Glomerular visceral epithelial cell (primary cell): ENCODE results near the gene BTG1.
"Not testable (repeated sequence)": the region's sequence is repeated elsewhere in the genome, so short reads cannot be mapped to it uniquely, and the experiment has no call there.

Source experiments
- DNase-seq: peaks from one replicate; pipeline ENCODE4 v3.0.0-alpha.2; 2016; ENCODE audit errors: extremely low spot score

The BTG1 gene

DNA sequence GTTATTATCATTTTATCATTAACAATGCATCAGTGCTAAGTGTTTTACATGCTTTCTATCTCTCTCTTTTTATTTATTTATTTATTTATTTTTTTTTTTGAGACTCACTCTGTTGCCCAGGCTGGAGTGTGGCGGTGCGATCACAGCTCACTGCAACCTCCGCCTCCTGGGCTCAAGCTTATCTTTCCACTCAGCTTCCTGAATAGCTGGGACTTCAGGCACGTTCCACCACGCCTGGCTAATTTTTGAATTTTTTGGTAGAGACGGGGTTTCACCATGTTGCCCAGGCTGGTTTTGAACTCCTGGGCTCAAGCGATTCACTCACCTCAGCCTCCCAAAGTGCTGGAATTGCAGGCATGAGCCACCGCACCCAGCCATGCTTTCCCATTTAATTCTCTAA is 3.9 kb upstream of the BTG1 start:
- no peak for DNase-seq

- no peak for DNase-seq
Measured at GRCh38 chr12:92147491-92147890, 1.8 kb upstream of the BTG1 start.

- no peak for DNase-seq
Measured at GRCh38 chr12:92146497-92147224, 1.0 kb upstream of the BTG1 start.

GRCh38 chr12:92145481-92145730 is 240 bp downstream of the BTG1 start:
- DNase-seq = no peak

DNA sequence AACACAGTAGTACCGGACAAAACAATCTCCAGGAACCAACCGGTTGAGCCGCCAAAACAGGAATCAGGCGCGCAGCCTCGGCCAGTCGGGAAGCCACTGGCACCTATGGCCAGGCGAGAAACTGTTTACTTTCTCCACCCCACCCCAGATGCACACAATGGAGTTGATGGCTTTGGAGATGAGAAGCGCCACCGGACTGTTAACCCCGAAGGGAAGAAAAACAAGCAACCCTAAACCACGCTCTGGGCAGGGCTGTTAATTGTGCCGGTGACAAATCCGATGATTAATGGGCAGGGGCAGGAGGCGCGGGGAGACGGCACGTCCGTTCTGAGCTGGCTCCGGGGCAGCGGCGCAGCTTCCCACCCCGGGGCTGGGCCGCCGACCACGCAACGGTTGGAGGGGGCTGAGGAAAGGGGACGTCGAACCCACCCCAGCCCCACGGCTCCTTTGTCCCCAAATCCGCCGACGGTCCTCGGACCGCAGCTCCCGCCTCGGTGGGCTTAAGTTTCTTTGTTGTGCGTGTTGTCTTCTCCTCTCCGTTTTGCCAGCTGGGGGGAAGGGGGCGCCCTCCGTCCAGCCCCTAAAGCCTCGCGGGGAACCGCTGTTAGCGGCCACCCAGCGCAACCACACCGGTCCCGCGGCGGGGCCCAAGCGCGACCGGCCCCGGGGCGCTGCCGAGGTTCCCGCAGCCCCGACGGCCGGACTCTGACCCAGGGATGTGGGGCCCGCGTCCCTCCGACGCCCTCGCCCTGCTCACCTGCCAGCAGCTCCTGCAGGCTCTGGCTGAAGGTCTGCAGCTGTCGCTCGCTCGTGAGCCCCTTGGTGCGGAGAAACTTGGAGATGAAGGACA is 790 bp downstream of the BTG1 start:
- peak; percentile 55 for DNase-seq

- DNase-seq = peak; percentile 87
Measured at GRCh38 chr12:92143686-92144630, 1.7 kb downstream of the BTG1 start.

- DNase-seq = no peak
Measured at GRCh38 chr12:92143258-92143657, 2.4 kb downstream of the BTG1 start.

DNA sequence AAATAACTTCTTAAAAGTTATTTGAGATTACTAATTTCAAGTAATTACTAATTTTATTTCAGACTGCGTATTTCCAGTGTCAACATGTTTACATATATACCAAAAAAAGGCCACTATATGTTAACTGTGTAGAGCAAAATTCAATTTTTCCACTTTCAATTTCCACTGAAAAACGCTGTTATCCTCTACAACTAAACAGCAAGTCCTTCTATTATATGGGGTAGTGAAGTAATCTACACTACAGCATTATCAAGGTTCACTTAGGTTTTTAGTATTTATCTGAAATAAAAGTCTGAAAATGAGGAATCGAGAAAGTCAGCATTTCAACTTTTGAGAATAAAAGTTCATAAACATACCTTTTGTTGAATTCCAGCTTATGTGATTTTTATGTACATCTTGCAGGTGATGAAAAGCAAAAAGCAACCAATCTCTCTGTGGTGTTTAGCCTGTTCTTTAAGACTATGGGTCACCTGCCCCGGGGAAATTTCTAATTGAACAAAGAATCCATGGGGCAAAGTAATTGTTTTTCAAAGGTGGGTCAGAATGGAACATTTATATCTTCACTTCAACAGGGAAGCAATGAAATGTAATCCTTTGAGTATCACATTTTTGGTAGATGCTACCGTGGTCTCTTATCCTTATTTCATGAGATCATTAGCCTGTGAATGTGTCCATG is 3.3 kb downstream of the BTG1 start:
- DNase-seq = no peak

GRCh38 chr12:92141591-92142121 is 4.0 kb downstream of the BTG1 start:
- DNase-seq = no peak

DNA sequence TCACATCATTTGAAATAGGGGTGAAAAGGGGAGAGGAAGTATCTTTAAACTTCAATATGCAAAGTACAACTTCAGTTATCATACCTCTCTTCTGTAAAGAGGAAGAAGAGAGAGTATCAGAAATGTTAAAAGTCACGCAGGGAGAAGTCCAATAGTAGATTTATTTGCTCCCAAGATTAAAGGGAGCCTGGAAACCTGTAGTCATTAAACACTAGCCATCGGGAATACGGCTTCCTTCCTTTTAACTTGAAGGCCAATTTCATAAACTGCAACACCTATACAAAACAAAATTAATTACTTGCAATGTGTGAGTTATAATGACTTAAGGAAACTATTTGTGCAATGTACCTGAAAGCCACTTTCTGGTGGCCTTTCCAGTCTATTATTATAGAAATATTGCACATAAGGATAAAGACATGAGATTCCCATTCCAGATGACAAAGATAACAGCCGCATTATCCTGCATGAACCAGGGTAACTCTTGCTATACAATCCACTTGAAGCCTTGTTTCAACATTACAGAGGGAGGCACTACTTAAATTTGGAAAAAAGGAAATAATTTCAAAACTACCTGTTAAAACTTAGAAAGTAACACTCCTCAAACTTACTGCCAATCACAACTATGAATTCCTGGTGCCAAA is 4.6 kb downstream of the BTG1 start:
- no peak for DNase-seq

- DNase-seq = no peak
Measured at GRCh38 chr12:92140156-92140555, 5.5 kb downstream of the BTG1 start.

DNA sequence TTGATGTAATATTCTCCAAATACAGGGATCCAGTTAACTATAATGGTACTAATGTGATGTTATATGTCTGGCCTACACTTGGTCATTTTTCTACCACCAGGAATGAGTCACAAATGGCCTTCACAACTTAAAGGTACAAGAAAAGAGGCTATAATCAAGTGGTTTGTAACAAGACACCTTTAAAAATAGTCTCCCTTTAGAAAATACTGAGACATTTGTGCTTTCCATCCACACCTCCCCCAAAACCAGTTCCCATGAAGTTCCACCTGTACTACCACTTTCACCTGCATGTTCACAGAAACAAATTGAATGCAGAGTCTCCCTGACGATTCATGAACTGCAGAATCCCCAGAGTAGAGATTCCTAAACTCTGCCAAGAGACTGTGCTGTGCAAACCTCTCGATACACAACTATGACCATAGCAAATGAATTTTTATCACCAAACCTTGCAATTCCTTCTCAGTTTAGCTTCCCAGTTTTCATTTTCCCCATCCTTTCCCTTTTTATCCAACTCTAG is 6.0 kb downstream of the BTG1 start:
- DNase-seq = peak; percentile 17

- no peak for DNase-seq
Measured at GRCh38 chr12:92138626-92139025, 7.0 kb downstream of the BTG1 start.

- DNase-seq = no peak
Measured at GRCh38 chr12:92138144-92138543, 7.5 kb downstream of the BTG1 start.

GRCh38 chr12:92136965-92137721 is 8.5 kb downstream of the BTG1 start:
- peak; percentile 30 for DNase-seq

DNA sequence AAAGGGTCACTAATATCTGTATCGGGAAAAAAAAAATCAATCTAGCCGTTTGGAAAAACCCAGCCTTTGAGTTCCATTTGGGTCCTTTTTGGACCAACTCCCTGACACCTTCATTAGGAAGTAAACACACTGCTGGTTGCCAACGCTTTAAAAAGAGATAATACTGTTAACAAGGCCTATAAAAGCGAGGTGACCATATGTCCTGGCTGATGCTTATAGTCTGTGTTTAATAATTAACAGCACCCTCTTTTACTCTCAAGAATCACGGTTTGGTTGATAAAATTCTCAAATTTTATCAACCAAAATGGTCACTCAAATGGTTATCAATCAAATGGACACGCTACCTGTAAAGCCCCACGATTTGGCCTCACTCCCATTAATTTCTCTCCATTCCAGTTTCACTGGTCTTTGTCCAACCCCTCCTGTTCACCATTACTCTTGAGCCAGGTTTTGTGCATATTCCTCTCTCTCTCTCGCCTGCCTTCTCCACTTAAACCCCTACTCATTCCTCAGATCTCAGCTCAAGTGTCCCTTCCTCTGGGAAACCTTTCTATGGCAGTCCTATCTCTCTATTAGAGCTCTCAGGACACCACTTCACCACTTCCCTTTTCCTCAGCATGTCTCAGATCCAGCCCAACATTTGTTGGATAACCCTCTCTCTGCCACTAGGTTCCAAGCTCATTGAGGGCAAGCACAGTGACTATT is 9.5 kb downstream of the BTG1 start:
- no peak for DNase-seq

- DNase-seq = not testable (repeated sequence)
Measured at GRCh38 chr12:92135541-92135940, 10.1 kb downstream of the BTG1 start.

GRCh38 chr12:92134638-92135274 is 10.9 kb downstream of the BTG1 start:
- DNase-seq = no peak
